H1 (cell line): Measurements from ENCODE around the gene MYO5A.

ENCODE experiments used
- CEBPB ChIP-seq: IDR thresholded peaks from 2 replicates; pipeline ENCODE4 v1.6.1; 2012; ENCODE audit warnings: low read depth, low read length
- CHD1 ChIP-seq: IDR thresholded peaks from 2 replicates; pipeline ENCODE4 v1.6.1; 2012; ENCODE audit warnings: low read depth, low read length, improper control_type of control experiment
- CTCF ChIP-seq, 3 experiments: IDR thresholded peaks; 1 replicate in 2 of 3; 2 replicates in 1 of 3; pipeline versions ENCODE4 v1.5.1 to v1.6.1; 2011; ENCODE audit warnings: low read length in 3 of 3, mild to moderate bottlenecking in 3 of 3, inconsistent platforms in 2 of 3, low read depth in 1 of 3, moderate library complexity in 1 of 3; ENCODE audit not compliant: insufficient read depth in 1 of 3; ENCODE audit errors: control extremely low read depth in 1 of 3
- MAX ChIP-seq: IDR thresholded peaks from 2 replicates; pipeline ENCODE4 v1.6.1; 2012; ENCODE audit warnings: inconsistent platforms
- POLR2A ChIP-seq, 2 experiments: IDR thresholded peaks; 1 replicate in 1 of 2; 2 replicates in 1 of 2; pipeline ENCODE4 v1.6.1; 2011; ENCODE audit warnings: low read depth in 2 of 2, low read length in 2 of 2, mild to moderate bottlenecking in 2 of 2; ENCODE audit errors: control extremely low read depth in 1 of 2
- POU5F1 ChIP-seq: IDR thresholded peaks from 2 replicates; pipeline ENCODE4 v1.6.1; 2011; ENCODE audit warnings: low read depth, mild to moderate bottlenecking, low read length, moderate library complexity
- TAF1 ChIP-seq: IDR thresholded peaks from 2 replicates; pipeline ENCODE4 v1.6.1; 2011; ENCODE audit warnings: mild to moderate bottlenecking, low read depth, low read length
- TF ChIP-seq, protein P1 (sequence below): IDR thresholded peaks from 2 replicates; pipeline ENCODE4 v1.6.1; 2011; ENCODE audit warnings: low read depth, mild to moderate bottlenecking, low read length; ENCODE audit not compliant: insufficient read depth

DNA sequence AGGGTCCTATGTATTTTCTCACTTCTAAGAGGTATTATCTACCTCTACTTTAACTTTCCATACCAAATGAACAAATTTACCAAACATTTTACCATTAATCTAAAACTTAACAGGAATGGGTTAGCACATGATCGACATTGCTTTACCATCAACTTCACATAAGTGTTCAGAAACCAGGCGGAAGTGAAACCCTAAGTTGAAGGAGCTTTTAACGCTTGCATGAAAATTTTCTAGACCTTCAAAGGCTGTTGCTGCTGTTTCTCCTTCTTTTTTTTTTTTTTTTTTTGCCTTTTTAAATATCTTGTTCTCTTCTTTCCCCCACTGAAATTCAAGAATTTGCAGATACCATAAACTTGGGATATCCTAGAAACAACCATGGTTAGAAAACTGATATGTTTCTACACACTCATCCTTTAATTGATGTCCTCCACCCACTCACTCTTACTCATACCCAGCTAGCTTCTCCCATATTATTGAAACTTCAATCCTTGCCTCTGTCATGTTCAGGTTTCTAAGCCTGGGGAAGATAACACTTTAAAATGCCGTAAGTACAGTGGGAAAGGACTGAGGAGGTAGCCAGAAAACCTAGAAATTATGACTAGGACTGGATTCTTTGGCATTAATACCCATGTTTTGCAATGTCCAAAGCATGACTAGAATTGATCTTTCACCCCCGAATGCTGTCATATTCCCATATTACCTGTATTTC lies 24.7 kb downstream of the MYO5A start:
- TF ChIP-seq CTCF (IDR thresholded peaks at IDR 0.05; ENCODE audit: control extremely low read depth in 1 of 3, insufficient read depth in 1 of 3, low read depth in 1 of 3, low read length in 3 of 3) = no peak
- TF ChIP-seq, protein P1, sequence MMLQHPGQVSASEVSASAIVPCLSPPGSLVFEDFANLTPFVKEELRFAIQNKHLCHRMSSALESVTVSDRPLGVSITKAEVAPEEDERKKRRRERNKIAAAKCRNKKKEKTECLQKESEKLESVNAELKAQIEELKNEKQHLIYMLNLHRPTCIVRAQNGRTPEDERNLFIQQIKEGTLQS = no peak
- no peak for TF ChIP-seq CHD1
- no peak for TF ChIP-seq MAX
- TF ChIP-seq POLR2A (IDR thresholded peaks at IDR 0.05; ENCODE audit: control extremely low read depth in 1 of 2, low read depth in 2 of 2, low read length in 2 of 2) = no peak
- TF ChIP-seq POU5F1 = no peak
- TF ChIP-seq CEBPB = no peak
- no peak for TF ChIP-seq TAF1
